Naive thymus-derived CD8-positive, alpha-beta T cell (primary cell): ENCODE results near the gene UNC13A. TPM values are rescaled to one million over a fixed set of nuclear protein-coding genes. Genes with fewer than 3 reads are reported as not detected.
A peak's percentile ranks its signal among the peaks of the same experiment; 100 is the strongest.

Experiments used
- ATAC-seq, 2 donors: fragments of 150-1000 bp; cut with Tn5 transposase in 1 of 2; sonication (Bioruptor Pico), chemical (Tn5 transposase) in 1 of 2; 1 replicate in 1 of 2; 2 replicates in 1 of 2; pipeline ENCODE4 v1.10.0; 2021; ENCODE audit warnings: mild to moderate bottlenecking in 2 of 2, moderate library complexity in 2 of 2
- POLR2A ChIA-PET: fragments of 350-600 bp; sonication (Branson Sonifier 250); formaldehyde crosslinking; loops from one replicate; lab custom pipeline; 2021; ENCODE audit warnings: antibody characterized with exemption; lab: Charles Lee
- DNase-seq, 10 donors: peaks; one replicate each; pipeline versions ENCODE4 v3.0.0 to v3.0.0-alpha.2; 2020 to 2022
- H3K27ac Mint-ChIP-seq, 10 donors: one replicate each; pipeline ENCODE4 v1.8.0; 2020 to 2022; ENCODE audit warnings: mild to moderate bottlenecking in 10 of 10, mixed read lengths in 10 of 10, moderate library complexity in 4 of 10, inconsistent platforms in 1 of 10
- H3K27me3 Mint-ChIP-seq, 5 donors: one replicate each; pipeline ENCODE4 v1.8.0; 2021 to 2022; ENCODE audit warnings: mixed read lengths in 5 of 5
- H3K36me3 Mint-ChIP-seq, 3 donors: one replicate each; pipeline ENCODE4 v1.8.0; 2020 to 2022; ENCODE audit warnings: mixed read lengths in 3 of 3, mild to moderate bottlenecking in 2 of 3, inconsistent platforms in 1 of 3
- H3K4me1 Mint-ChIP-seq, 4 donors: one replicate each; pipeline ENCODE4 v1.8.0; 2021 to 2022; ENCODE audit warnings: mixed read lengths in 4 of 4
- H3K4me3 Mint-ChIP-seq, 10 donors: one replicate each; pipeline ENCODE4 v1.8.0; 2020 to 2022; ENCODE audit warnings: mild to moderate bottlenecking in 10 of 10, mixed read lengths in 10 of 10, moderate library complexity in 6 of 10, inconsistent platforms in 1 of 10
- H3K9me3 Mint-ChIP-seq, 9 donors: one replicate each; pipeline ENCODE4 v1.8.0; 2020 to 2022; ENCODE audit warnings: mixed read lengths in 9 of 9, mild to moderate bottlenecking in 3 of 9, inconsistent platforms in 1 of 9, moderate library complexity in 1 of 9
- polyA plus RNA-seq, 3 donors: library from polyadenylated mRNA; unstranded; fragments of 300-500 nt; fragmentation: Illumina TruSeq; gene quantifications; one replicate each; pipeline ENCODE4 v1.2.3, GENCODE V29; 2021
- total RNA-seq, 8 experiments: library from RNA in 2 of 8; stranded (reverse) in 2 of 8; gene quantifications; one replicate each; pipeline ENCODE4 v1.2.3 and lab custom pipeline; 2021 to 2026

UNC13A gene
- total and polyA plus RNA-seq, 5 experiments from 2014 or later: 0.01 to 0.10 (median 0.04) TPM; not detected in 1

- H3K9me3 Mint-ChIP-seq: peaks cover 0 to 13% (median 8%) of the 10 kb centered on the region in 9 donors
- POLR2A ChIA-PET: no interaction called here
- H3K4me1 Mint-ChIP-seq: peaks cover 6 to 16% (median 10%) of the 10 kb centered on the region in 4 donors
- no peak overlapping the region for H3K27ac Mint-ChIP-seq
- ATAC-seq (no peak), DNase-seq (no peak)
- peaks cover 0 to 5% (median 0%) of the 10 kb centered on the region in 3 donors for H3K36me3 Mint-ChIP-seq
- H3K27me3 Mint-ChIP-seq: peaks cover 13 to 57% (median 33%) of the 10 kb centered on the region in 5 donors
- H3K4me3 Mint-ChIP-seq: peak overlapping the region in 1 of 10 donors; percentile 47
Observed at GRCh38 chr19:17618281-17618903, 69.8 kb downstream of the UNC13A start.

GRCh38 chr19:17617807-17618192 is 70.4 kb downstream of the UNC13A start:
- Mint-ChIP-seq H3K27ac (peak overlapping the region in 1 of 10 donors; percentile 62), H3K4me1 (peaks cover 6 to 16% (median 10%) of the 10 kb centered on the region in 4 donors), H3K36me3 (peaks cover 0 to 5% (median 0%) of the 10 kb centered on the region in 3 donors), H3K9me3 (peaks cover 0 to 13% (median 8%) of the 10 kb centered on the region in 9 donors), H3K4me3 (peak overlapping the region in 2 of 10 donors; percentile 45 to 47), H3K27me3 (peaks cover 15 to 58% (median 33%) of the 10 kb centered on the region in 5 donors)
- ATAC-seq (no peak), DNase-seq (no peak)
- POLR2A ChIA-PET: no interaction called here

- H3K4me3 Mint-ChIP-seq: peak overlapping the region in 4 of 10 donors; percentile 3 to 60 (median 47)
- POLR2A ChIA-PET: interaction anchor here (0.6 kb wide), 1 partner anchor 574 kb away, joined by 3 read pairs; no protein-coding TSS in a partner anchor
- H3K27ac Mint-ChIP-seq: peak overlapping the region in 1 of 10 donors; percentile 43
- H3K4me1 Mint-ChIP-seq: peaks cover under 1 to 15% (median 8%) of the 10 kb centered on the region in 4 donors
- peaks cover 0 to 5% (median 0%) of the 10 kb centered on the region in 3 donors for H3K36me3 Mint-ChIP-seq
- ATAC-seq (peak in 1 of 2 donors; percentile 48), DNase-seq (peak in 1 of 10 donors; percentile 29)
- peaks cover 0 to 13% (median 8%) of the 10 kb centered on the region in 9 donors for H3K9me3 Mint-ChIP-seq
- peaks cover 15 to 58% (median 39%) of the 10 kb centered on the region in 5 donors for H3K27me3 Mint-ChIP-seq
Observed at GRCh38 chr19:17616961-17617806, 71.0 kb downstream of the UNC13A start.

- peaks cover 15 to 58% (median 41%) of the 10 kb centered on the region in 5 donors for H3K27me3 Mint-ChIP-seq
- peaks cover 0 to under 1% (median 0%) of the 10 kb centered on the region in 3 donors for H3K36me3 Mint-ChIP-seq
Observed at GRCh38 chr19:17616686-17616960, 71.5 kb downstream of the UNC13A start.

GRCh38 chr19:17615889-17616685 is 72.1 kb downstream of the UNC13A start:
- Mint-ChIP-seq H3K27me3 (peaks cover 15 to 55% (median 38%) of the 10 kb centered on the region in 5 donors), H3K4me1 (peaks cover 0 to 15% (median 8%) of the 10 kb centered on the region in 4 donors), H3K4me3 (peak overlapping the region in 7 of 10 donors; percentile 4 to 60 (median 33)), H3K27ac (peak overlapping the region in 1 of 10 donors; percentile 72), H3K9me3 (peaks cover 0 to 2% (median under 1%) of the 10 kb centered on the region in 9 donors), H3K36me3 (no peaks in the 10 kb centered on the region)
- peak; percentile 23 to 59 for ATAC-seq
- POLR2A ChIA-PET: no interaction called here
- DNase-seq: peak in 1 of 10 donors; percentile 4

More at GRCh38 chr19:17616686-17616960, 71.5 kb downstream of the UNC13A start:
- POLR2A ChIA-PET: no interaction called here
- no peak for ATAC-seq
- Mint-ChIP-seq H3K9me3 (peaks cover 0 to 7% (median 3%) of the 10 kb centered on the region in 9 donors), H3K4me1 (peaks cover 0 to 15% (median 8%) of the 10 kb centered on the region in 4 donors), H3K4me3 (peak overlapping the region in 8 of 10 donors; percentile 3 to 60 (median 30)), H3K27ac (peak overlapping the region in 1 of 10 donors; percentile 72)
- DNase-seq: no peak

- ATAC-seq: no peak
- Mint-ChIP-seq H3K4me3 (no peak overlapping the region), H3K27me3 (peaks cover 15 to 48% (median 36%) of the 10 kb centered on the region in 5 donors), H3K4me1 (peaks cover 0 to 15% (median 8%) of the 10 kb centered on the region in 4 donors), H3K27ac (no peak overlapping the region), H3K36me3 (no peaks in the 10 kb centered on the region), H3K9me3 (peaks cover 0 to 1% (median 0%) of the 10 kb centered on the region in 9 donors)
- DNase-seq: no peak
- POLR2A ChIA-PET: no interaction called here
Observed at GRCh38 chr19:17614476-17614875, 73.7 kb downstream of the UNC13A start.

GRCh38 chr19:17611462-17612244 is 76.5 kb downstream of the UNC13A start:
- POLR2A ChIA-PET: no interaction called here
- no peaks in the 10 kb centered on the region for H3K36me3 Mint-ChIP-seq
- H3K27me3 Mint-ChIP-seq: peaks cover 3 to 21% (median 15%) of the 10 kb centered on the region in 5 donors
- H3K4me3 Mint-ChIP-seq: no peak overlapping the region
- H3K27ac Mint-ChIP-seq: no peak overlapping the region
- peaks cover 3 to 8% (median 4%) of the 10 kb centered on the region in 4 donors for H3K4me1 Mint-ChIP-seq
- H3K9me3 Mint-ChIP-seq: no peaks in the 10 kb centered on the region
- ATAC-seq (no peak), DNase-seq (no peak)

GRCh38 chr19:17610384-17610783 is 77.8 kb downstream of the UNC13A start:
- ATAC-seq: no peak
- Mint-ChIP-seq H3K27ac (no peak overlapping the region), H3K36me3 (no peaks in the 10 kb centered on the region), H3K9me3 (no peaks in the 10 kb centered on the region), H3K4me1 (peaks cover 6 to 13% (median 7%) of the 10 kb centered on the region in 4 donors), H3K27me3 (peaks cover 3 to 12% (median 10%) of the 10 kb centered on the region in 5 donors), H3K4me3 (no peak overlapping the region)
- DNase-seq: no peak
- POLR2A ChIA-PET: no interaction called here

- ATAC-seq (no peak), DNase-seq (no peak)
- peaks cover 6 to 29% (median 14%) of the 10 kb centered on the region in 5 donors for H3K27me3 Mint-ChIP-seq
- POLR2A ChIA-PET: interaction anchor here (0.5 kb wide), 1 partner anchor 55 kb away, joined by 3 read pairs; no protein-coding TSS in a partner anchor
- no peaks in the 10 kb centered on the region for H3K36me3 Mint-ChIP-seq
- no peaks in the 10 kb centered on the region for H3K9me3 Mint-ChIP-seq
- H3K27ac Mint-ChIP-seq: peak overlapping the region in 1 of 10 donors; percentile 71
- H3K4me3 Mint-ChIP-seq: peak overlapping the region in 3 of 10 donors; percentile 4 to 33 (median 29)
- peaks cover 6 to 20% (median 7%) of the 10 kb centered on the region in 4 donors for H3K4me1 Mint-ChIP-seq
Observed at GRCh38 chr19:17607936-17608335, 80.2 kb downstream of the UNC13A start.

GRCh38 chr19:17606590-17607185 is 81.5 kb downstream of the UNC13A start:
- Mint-ChIP-seq H3K27me3 (peaks cover 18 to 32% (median 19%) of the 10 kb centered on the region in 5 donors), H3K36me3 (no peaks in the 10 kb centered on the region), H3K4me1 (peaks cover 6 to 20% (median 7%) of the 10 kb centered on the region in 4 donors), H3K4me3 (peak overlapping the region; percentile 70 to 90 (median 82)), H3K27ac (peak overlapping the region; percentile 2 to 87 (median 76)), H3K9me3 (no peaks in the 10 kb centered on the region)
- DNase-seq: no peak
- POLR2A ChIA-PET: interaction anchor here (0.9 to 1.1 kb wide), 2 partner anchors 20 to 83 kb away, joined by 3 to 4 read pairs; no protein-coding TSS in a partner anchor
- ATAC-seq: peak; percentile 25 to 59
